GM18508 (cell line): ENCODE data around the gene PSMD7.
"Not testable (repeated sequence)": the region's sequence is repeated elsewhere in the genome, so short reads cannot be mapped to it uniquely, and the experiment has no call there.

Experiments used
- ATAC-seq: cut with Tn5 transposase; IDR thresholded peaks from one replicate; pipeline ENCODE4 v1.9.1; 2021; ENCODE audit warnings: moderate number of reproducible peaks; ENCODE audit not compliant: insufficient read depth, unreplicated experiment

PSMD7 gene

DNA sequence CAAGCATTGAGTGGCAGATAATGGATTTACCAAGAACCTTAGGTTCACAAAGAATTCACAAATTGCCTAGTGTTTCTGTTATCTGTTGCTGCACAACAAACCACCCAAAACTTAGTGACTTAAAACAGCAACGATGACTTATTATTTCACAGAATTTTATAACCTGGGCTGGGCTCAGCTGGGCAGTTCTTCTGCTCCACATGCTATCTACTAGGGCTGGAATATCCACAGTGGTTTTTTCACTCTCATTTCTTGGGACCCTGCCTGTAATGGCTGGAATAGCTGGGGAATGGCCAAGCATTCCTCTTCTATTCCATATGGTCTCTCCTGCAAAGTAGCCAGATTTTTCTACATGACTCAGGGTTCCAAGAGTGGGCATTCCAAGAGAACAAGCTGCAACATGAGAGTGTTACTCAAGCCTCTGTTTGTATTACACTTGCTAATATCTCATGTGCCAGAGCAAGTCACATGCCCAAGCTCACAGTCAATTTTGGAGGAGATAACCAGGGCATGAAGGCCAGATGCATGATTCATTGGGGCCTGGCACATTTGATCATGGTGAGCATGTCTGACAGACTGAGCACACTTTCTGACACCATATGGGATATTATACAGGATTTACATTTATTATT, 4.9 kb upstream of the PSMD7 start:
- no peak for ATAC-seq

DNA sequence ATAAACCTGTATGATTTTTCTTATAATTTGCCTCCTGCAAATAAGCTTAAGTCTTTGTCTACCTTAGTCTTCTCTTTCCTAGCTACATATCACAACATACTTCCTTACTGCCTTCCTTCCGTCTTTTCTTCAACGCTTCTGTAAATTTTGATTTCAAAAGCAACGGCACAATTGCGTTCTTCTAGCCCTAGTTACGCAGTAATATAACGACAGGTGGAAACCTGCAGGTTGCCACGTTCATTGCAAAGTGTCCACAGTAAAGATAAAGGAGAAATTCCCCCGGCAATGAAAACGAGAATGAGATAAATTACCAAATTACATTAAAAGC, 546 bp upstream of the PSMD7 start:
- ATAC-seq, result no peak

DNA sequence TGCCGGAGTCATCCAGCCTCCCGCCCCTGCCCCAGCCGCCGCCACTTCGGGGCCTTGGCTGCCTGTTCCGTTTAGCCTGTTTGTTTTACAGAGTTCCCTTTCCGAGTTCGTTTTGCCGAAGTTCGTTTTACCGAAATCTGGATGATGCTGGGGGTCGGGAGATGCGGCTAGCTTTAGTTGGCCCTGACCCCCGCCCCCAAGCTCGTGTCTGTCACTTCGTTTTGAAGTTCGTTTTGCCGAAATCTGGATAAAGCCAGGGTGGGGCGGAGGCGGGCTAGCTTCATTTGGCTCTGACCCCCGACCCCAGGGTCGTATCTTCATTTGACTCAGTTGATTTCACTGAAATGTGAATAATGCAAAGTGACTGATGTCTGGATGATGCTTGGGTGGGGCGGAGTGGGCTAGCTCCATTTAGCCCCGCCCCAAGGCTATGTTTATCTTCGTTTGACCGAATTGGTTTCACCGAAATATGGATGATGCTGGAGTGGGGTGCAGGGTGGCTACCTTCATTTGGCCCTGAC, 591 bp downstream of the PSMD7 start:
- ATAC-seq, result no peak

DNA sequence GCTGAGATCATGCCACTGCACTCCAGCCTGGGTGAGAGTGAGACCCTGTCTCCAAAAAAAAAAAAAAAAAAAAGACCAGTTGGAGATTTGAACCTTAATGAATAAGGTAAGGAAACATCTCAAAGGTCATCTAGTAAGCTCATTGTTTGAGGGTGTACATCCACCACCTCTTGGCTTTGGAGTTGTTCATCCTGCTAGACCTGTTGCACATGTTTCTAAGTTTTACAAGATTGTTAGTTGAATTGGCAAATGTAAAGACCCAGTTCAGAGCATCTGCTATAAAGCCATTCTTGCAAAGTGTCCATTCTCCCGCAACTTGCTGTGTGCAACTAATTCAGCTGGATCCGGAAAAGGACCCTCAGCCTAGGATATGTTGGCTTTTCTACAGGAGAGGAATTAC, 1.5 kb downstream of the PSMD7 start:
- no peak for ATAC-seq

DNA sequence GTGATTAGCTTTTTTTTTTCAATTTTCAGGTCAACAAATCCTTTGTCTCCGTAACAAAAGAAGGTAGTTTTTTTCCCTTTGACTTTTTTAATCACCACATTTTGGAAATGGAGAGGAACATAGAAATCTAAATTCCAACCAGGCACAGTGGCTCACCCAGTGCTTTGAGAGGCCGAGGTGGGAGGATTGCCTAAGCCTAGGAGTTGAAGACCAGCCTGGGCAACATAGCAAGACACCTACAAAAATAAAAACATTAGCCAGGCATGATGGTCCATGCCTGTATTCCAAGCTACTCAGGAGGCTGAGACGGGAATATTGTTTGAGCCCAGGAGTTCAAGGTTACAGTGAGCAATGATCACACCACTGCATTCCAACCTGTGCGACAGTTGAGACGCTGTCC, 5.7 kb downstream of the PSMD7 start:
- no peak for ATAC-seq

DNA sequence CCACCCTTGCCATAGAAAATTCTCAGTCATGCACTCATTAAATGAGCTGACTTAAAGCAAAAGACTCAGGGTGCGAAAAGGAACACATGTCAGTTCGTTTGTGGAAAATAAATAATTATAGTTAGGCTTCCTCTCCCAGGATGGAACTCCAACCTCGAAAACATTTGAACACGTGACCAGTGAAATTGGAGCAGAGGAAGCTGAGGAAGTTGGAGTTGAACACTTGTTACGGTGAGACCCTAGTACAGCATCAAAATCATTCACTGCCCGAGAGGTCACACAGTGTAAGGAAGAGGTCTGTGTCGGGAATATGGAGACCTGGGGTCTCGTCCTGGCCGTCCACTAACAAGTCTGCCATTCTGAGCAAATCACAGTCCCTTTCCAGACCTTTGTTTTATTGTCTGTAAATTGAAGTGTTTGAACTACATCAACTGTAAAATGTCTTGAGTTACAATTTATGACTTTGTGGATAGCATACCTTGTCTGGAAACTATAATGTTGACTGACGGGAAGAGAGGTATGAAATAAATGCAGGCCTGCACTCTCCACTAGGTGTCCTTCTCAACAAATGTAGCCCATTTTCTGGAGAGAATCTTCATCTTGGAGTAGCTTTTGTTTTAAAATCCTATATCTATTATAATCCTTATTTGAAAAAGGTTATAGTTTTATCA, 7.7 kb downstream of the PSMD7 start:
- no peak for ATAC-seq

DNA sequence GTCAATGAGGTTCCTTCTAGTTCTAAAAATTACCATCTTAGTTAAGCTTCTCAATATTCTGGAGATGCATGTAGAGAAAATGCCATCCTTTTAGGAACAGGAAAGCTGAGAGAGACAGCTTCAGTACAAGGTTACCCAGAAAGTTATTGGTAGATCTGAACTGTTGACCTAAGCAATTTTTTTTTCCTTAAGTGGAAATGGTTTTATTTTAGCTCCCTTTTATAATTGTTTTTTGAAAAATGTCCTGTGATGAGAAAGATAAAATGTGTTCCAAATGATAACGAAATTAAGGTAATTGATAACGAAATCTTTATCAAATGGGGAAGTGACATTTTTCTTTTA, 8.2 kb downstream of the PSMD7 start:
- no peak for ATAC-seq

DNA sequence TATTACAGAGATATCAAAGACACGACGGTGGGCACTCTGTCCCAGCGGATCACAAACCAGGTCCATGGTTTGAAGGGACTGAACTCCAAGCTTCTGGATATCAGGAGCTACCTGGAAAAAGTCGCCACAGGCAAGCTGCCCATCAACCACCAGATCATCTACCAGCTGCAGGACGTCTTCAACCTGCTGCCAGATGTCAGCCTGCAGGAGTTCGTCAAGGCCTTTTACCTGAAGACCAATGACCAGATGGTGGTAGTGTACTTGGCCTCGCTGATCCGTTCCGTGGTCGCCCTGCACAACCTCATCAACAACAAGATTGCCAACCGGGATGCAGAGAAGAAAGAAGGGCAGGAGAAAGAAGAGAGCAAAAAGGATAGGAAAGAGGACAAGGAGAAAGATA, 8.7 kb downstream of the PSMD7 start:
- no peak for ATAC-seq

DNA sequence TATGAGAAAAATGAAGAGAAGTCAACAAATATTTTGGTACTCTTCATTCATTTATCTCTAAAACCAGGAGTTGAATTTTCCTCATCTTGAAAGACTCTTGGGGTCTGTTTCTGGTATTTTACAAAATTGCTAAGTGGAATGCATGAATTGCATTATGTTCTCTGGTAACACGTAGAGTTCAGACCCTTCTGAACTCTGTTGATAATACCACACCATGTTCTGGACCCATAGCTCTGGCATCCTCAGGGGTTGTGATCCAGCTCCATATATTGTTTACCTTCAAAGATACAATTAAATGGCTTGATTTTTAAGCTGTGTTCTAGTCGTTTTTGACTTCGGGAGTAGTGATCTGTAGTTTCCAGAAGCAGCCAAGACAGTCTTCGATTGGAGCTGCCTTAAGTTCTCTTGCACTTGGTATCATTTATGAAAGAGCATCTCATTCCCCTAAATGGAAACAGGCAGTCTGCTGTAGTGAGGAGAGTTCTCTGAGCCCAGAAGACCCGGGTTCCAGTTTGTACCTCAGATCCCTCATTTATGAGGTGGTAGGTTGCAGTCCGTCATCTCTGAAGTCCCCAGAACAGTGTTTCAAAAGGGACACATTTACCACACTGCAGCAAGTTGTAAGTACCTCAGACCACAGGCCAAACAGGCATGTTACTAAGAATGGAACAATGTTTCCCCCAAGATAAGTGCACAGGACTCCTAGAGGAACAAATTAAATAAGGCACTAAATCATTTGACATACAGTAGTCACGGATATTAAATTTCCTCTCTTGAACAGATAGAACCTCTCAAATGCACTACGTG, 9.6 kb downstream of the PSMD7 start:
- no peak for ATAC-seq

DNA sequence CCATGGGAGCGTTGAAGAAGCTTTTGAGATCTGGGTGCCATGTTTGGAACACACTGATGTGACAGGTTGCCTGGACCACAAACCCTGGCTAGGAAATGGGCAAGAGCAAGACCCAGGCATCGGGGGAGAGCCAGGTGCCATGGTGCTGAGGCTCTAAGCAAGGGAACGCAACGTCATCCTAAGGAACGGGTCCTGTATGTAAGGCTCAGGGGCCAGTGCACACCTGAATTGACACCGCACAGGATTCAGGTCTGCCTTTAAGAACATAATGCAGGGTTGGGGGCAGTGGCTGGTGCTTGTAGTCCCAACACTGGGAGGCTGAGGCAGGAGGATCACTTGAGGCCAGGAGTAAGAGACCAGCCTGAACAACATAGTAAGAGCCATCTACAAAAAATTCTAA, 10.8 kb downstream of the PSMD7 start:
- no peak for ATAC-seq

DNA sequence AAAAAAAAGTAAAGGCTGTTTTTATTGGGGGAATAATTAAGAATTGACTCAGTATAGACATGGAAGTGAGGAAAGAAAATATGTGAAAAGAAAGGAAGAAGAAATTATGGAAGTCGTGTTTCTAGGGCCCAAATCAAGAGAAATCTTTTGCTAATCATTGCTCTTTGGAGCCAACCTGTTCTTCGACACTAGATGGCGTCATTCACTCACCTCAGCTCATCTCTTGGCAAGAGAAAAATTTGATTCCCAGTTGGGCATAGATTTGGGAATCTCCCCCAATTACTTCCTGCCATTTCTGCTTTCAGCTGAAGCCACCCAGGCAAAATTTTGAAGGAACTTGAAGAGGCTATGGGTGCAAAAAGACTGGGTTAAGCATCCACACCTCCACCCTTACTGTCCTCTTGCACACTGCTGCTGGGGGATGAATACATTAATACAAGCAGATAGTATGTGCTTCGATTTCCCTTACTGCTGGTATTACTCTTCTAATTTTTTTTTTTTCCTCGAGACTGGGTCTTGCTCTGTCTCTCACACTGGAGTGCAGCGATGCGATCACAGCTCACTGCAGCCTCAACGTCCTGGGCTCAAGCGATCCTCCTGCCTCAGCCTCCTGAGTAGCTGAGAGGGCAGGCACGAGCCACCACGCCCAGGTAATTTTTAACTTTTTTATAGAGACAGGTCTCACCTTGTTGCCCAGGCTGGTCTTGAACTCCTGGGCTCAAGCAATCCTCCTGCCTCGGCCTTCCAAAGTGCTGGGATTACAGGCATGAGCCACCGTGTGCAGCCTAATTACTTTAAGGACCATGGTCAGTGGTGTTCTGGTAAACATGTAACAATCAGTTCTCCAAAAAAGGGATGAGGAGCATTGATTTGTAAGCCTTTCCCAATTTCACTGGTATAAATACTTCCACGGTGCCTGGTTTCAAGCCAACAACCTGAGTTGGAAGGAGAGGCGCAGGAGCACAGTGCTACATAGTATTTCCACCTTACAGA, 13.5 kb downstream of the PSMD7 start:
- no peak for ATAC-seq

DNA sequence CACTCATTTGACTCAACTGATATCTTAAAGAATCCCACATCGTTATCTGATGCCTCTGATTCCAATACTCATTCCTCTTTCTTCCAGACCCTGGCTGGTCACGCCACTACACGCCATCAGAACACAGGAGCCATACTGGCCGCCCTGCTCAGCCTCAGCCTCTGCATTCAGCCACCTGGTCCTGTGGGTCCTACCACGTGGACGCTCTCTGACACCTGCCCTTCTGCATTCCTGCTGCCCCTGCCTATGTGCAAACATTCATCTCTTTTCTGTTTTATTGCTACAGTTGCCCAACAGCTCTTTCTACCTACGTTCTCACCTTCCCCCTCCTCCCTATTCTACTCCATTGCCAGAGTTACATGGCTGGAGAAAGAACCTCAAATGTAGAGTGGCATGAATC, 18.4 kb downstream of the PSMD7 start:
- no peak for ATAC-seq

DNA sequence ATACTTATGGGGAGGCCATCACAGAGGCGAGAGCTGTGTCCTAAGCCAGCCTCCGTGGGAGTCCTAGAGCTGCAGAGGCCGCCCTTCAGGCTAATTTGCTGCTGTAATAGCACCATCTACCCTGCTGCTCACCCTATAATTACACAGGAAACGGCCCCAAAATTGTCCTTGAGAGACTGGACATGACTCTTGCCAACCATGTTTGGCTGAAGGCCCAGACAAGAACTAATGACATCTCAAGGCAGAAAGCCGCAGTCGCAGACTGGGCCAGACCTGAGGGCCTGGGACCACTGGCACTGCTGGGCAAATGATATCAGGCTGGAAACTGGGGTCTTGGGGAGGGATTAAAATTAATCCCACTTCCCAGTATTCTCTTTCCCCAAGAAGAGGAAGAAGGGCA, 24.1 kb downstream of the PSMD7 start:
- ATAC-seq, result no peak

DNA sequence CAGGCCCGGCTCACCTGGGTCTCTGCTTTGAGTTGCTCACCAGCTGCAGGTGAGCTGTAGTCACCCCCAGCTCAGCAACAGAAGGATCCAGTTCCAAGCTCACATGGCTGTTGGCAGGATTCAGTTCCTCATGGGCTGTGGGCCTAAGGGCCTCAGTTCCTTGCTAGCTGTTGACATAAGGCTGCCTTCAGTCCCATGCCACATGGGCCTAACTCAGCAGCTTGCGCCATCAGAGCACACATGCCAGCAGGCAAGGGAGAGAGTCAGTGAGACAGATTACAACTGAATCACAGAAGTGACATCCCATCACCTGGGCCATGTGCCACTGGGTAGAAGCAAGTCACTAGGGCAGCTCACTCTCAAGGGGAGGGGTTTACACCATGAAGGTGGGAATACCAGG, 24.7 kb downstream of the PSMD7 start:
- ATAC-seq, result no peak

DNA sequence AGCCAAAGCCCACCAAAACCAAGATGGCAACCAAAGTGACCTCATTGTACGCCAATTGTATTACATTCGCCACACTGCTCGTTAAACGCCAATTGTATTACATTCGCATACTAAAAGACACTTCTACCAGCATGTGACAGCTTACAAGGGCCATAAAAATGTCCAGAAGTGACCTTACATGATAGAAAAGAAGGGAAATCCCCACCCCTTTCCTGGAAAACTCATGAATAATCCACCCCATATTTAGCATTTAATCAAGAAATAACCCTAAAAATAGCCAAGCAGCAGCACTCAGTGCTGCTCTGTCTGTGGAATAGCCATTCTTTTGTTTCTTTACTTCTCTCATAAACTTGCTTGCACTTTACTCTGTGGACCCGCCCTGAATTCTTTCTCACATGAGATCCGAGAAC, 25.7 kb downstream of the PSMD7 start:
- no peak for ATAC-seq

DNA sequence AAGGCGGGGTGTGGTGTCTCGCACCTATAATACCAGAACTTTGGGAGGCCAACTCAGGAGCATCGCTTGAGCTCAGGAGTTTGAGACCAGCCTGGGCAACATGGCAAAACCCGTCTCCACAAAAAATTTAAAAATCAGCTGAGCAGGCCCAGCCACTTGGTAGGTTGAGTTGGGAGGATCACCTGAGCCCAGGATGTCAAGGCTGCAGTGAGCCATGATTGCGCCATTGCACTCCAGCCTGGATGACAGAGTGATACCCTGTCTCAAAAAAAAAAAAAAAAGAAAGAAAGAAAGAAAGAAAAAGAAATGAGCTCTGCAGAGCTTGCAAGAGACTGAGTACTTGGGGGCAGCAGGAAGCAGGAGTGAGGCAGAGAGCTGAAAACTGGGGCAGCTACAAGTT, 28.2 kb downstream of the PSMD7 start:
- ATAC-seq, result not testable (repeated sequence)

DNA sequence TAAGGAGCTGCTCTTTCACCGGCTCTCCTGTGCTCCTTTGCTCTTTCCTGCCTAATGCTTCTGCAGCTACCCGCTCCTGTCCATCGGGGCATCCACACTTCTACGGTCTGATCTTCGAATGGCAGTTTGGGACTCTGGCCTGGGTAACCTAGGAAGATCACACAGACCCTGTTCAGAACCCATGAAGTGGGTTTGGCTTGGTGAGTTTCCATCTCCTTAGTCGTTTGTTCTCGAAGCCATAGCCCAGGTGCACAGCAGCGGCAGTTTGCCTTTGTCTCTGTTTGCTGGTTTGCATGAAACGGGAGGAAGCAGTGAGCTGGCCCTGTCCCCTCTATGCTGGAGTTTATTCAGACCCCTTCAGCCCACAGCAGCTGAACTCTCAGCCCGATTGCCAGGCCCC, 29.0 kb downstream of the PSMD7 start:
- ATAC-seq, result no peak

DNA sequence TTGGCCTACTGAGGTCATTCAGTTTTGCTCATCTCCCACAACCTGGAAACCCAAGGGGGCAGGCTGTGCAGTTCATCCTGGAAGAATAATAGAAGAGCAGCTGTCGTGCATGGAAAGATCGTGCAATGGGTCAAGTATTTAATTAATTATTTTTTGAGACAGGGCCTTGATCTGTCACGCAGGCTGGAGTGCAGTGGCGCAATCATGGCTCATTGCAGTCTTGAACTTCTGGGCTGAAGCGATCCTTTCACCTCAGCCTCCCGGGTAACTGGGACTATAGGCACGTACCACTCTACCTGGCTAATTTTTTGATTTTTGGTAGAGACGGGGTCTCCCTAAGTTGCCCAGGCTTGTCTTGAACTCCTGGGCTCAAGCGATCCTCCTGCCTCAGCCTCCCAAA, 31.7 kb downstream of the PSMD7 start:
- not testable (repeated sequence) for ATAC-seq

DNA sequence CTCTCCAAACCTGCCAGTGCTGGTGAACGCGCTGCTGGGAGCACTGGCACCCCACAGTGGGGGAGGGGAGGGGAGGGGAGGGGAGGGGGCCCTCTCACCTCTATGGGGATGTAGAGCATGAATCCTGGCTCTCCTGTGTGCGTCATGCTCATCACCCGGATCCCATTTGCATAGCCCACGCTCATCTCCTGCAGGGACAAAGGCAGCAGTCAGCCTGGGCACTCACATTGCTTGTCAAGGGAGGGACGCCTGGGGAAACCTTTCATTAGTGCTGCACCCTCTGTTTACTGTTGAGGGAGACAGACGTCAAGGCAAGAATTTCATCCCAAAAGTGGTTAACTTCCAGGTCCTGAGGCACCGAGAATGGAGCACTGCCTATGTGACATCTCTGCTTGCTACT, 35.9 kb downstream of the PSMD7 start:
- not testable (repeated sequence) for ATAC-seq

DNA sequence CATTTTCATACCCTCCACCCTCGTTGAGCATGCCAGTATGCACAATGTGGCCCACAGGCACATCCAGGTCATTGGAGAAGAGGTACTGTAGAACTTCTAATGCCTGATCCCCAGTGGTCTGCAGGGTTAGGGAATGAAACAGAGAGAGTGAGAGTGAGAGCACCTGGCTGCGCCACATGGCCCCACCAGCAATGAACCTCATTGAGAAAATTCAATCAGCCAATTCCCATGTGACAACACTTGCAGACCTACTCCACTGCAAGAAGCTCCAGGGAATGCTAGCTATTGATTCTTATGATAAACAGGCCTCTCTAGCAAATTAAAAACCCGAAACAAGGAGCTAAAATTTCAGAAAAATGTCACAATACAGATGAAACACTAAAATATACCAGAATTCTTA, 40.9 kb downstream of the PSMD7 start:
- not testable (repeated sequence) for ATAC-seq
